DND-41 (cell line): ENCODE results near the gene KAT5.

Experiments used
- ATAC-seq: fragments of 200-7000 bp; cut with Tn5 transposase; 3 replicates; pipeline ENCODE4 v1.9.1; 2021; ENCODE audit warnings: low read depth; ENCODE audit not compliant: insufficient read depth
- DNase-seq: peaks from one replicate; pipeline ENCODE4 v3.0.0-alpha.2; 2020
- H2AFZ ChIP-seq: 2 replicates; pipeline ENCODE4 v1.6.0; 2012; ENCODE audit warnings: low read depth, low read length
- H3K27ac ChIP-seq: 2 replicates; pipeline ENCODE4 v1.5.1; 2012; ENCODE audit warnings: low read length, inconsistent platforms
- H3K27me3 ChIP-seq: fragments of 200-600 bp; sonication (generic); 2 replicates; pipeline ENCODE4 v1.6.0; 2012; ENCODE audit warnings: low read length, mild to moderate bottlenecking, inconsistent platforms; ENCODE audit not compliant: insufficient read depth, poor library complexity
- H3K36me3 ChIP-seq: 2 replicates; pipeline ENCODE4 v1.5.1; 2012; ENCODE audit warnings: low read length, inconsistent platforms; ENCODE audit not compliant: insufficient read depth
- H3K4me1 ChIP-seq: 2 replicates; pipeline ENCODE4 v1.5.1; 2012; ENCODE audit warnings: mild to moderate bottlenecking, low read length; ENCODE audit not compliant: insufficient read depth
- H3K4me2 ChIP-seq: 2 replicates; pipeline ENCODE4 v1.6.0; 2012; ENCODE audit warnings: mild to moderate bottlenecking, moderate library complexity, low read length, inconsistent platforms; ENCODE audit not compliant: insufficient read depth
- H3K4me3 ChIP-seq, 2 experiments: fragments of 200-600 bp in 1 of 2; shearing (Covaris generic) in 1 of 2; 2 replicates each; pipeline ENCODE4 v1.5.1; 2012 to 2016; ENCODE audit warnings: inconsistent platforms in 2 of 2, low read length in 2 of 2, mild to moderate bottlenecking in 2 of 2, low read depth in 1 of 2, moderate library complexity in 1 of 2
- H3K79me2 ChIP-seq: 2 replicates; pipeline ENCODE4 v1.6.0; 2012; ENCODE audit warnings: low read length, inconsistent platforms; ENCODE audit not compliant: insufficient read depth
- H3K9ac ChIP-seq: 2 replicates; pipeline ENCODE4 v1.6.0; 2012; ENCODE audit warnings: low read depth, mild to moderate bottlenecking, inconsistent platforms, low read length, moderate library complexity
- H3K9me3 ChIP-seq: 2 replicates; pipeline ENCODE4 v1.5.1; 2012; ENCODE audit warnings: low read length, moderate library complexity, mild to moderate bottlenecking, inconsistent platforms; ENCODE audit not compliant: insufficient read depth, severe bottlenecking
- H4K20me1 ChIP-seq: 2 replicates; pipeline ENCODE4 v1.6.0; 2012; ENCODE audit warnings: low read length; ENCODE audit not compliant: insufficient read depth
- EZH2 ChIP-seq: IDR thresholded peaks from 3 replicates; pipeline ENCODE4 v1.6.1; 2012; ENCODE audit warnings: borderline replicate concordance, low read depth, mild to moderate bottlenecking, moderate library complexity, low read length, inconsistent platforms; ENCODE audit not compliant: severe bottlenecking
- TF ChIP-seq, protein P1 (sequence below): IDR thresholded peaks from 2 replicates; pipeline ENCODE4 v1.5.1; 2012; ENCODE audit warnings: borderline replicate concordance, low read length, moderate library complexity, mild to moderate bottlenecking; ENCODE audit not compliant: poor library complexity, severe bottlenecking; ENCODE audit errors: extremely low read depth

KAT5 gene

GRCh38 chr11:65713212-65713969, 1.3 kb downstream of the KAT5 start:
- Histone ChIP-seq H3K79me2 (peaks cover 49% of the 10 kb centered on the region), H3K9ac (peak overlapping the region; percentile 73), H4K20me1 (peaks cover 30% of the 10 kb centered on the region), H3K4me3 (peak overlapping the region in 1 of 2 experiments; percentile 60; a peak in 2 of 4 replicates), H3K4me2 (peak overlapping the region; percentile 99), H3K27me3 (no peaks in the 10 kb centered on the region), H3K4me1 (peaks cover 57% of the 10 kb centered on the region), H2AFZ (no peak overlapping the region; the same call in 1 of the 2 replicates), H3K36me3 (peaks cover 56% of the 10 kb centered on the region), H3K27ac (peak overlapping the region; percentile 92), H3K9me3 (no peaks in the 10 kb centered on the region)
- no peak for DNase-seq
- no peak for ATAC-seq
- TF ChIP-seq, protein P1, sequence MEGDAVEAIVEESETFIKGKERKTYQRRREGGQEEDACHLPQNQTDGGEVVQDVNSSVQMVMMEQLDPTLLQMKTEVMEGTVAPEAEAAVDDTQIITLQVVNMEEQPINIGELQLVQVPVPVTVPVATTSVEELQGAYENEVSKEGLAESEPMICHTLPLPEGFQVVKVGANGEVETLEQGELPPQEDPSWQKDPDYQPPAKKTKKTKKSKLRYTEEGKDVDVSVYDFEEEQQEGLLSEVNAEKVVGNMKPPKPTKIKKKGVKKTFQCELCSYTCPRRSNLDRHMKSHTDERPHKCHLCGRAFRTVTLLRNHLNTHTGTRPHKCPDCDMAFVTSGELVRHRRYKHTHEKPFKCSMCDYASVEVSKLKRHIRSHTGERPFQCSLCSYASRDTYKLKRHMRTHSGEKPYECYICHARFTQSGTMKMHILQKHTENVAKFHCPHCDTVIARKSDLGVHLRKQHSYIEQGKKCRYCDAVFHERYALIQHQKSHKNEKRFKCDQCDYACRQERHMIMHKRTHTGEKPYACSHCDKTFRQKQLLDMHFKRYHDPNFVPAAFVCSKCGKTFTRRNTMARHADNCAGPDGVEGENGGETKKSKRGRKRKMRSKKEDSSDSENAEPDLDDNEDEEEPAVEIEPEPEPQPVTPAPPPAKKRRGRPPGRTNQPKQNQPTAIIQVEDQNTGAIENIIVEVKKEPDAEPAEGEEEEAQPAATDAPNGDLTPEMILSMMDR, result no peak
- TF ChIP-seq EZH2, result no peak

GRCh38 chr11:65714433-65714832, 2.4 kb downstream of the KAT5 start:
- Histone ChIP-seq H3K27ac (no peak overlapping the region), H3K79me2 (peaks cover 60% of the 10 kb centered on the region), H3K36me3 (peaks cover 67% of the 10 kb centered on the region), H2AFZ (no peak overlapping the region), H3K9ac (no peak overlapping the region), H3K4me1 (peaks cover 68% of the 10 kb centered on the region), H3K4me3 (no peak overlapping the region), H4K20me1 (peaks cover 40% of the 10 kb centered on the region), H3K27me3 (no peaks in the 10 kb centered on the region), H3K4me2 (0 out of 2 replicates have a peak overlapping the region, but pooled peaks have one; percentile 1), H3K9me3 (no peaks in the 10 kb centered on the region)
- no peak for ATAC-seq
- TF ChIP-seq EZH2, result no peak
- TF ChIP-seq, protein P1, result no peak
- no peak for DNase-seq

GRCh38 chr11:65716302-65716701, 4.2 kb downstream of the KAT5 start:
- no peaks in the 10 kb centered on the region for H3K9me3 ChIP-seq
- H3K79me2 ChIP-seq, result peaks cover 71% of the 10 kb centered on the region

More at GRCh38 chr11:65716302-65716701, 4.2 kb downstream of the KAT5 start:
- Histone ChIP-seq H3K27me3 (no peaks in the 10 kb centered on the region), H3K4me3 (no peak overlapping the region), H2AFZ (no peak overlapping the region), H3K9ac (no peak overlapping the region), H3K36me3 (peaks cover 75% of the 10 kb centered on the region), H3K4me1 (peaks cover 66% of the 10 kb centered on the region), H4K20me1 (peaks cover 51% of the 10 kb centered on the region), H3K4me2 (no peak overlapping the region), H3K27ac (no peak overlapping the region)
- no peak for ATAC-seq
- TF ChIP-seq, protein P1, result no peak
- TF ChIP-seq EZH2, result no peak
- DNase-seq, result no peak
